Esophagus squamous epithelium (tissue), 5 donors: ENCODE measurements around the gene REXO2. TPM values are rescaled to one million over a fixed set of nuclear protein-coding genes. Genes with fewer than 3 reads are reported as not detected.
A peak's percentile ranks its signal among the peaks of the same experiment; 100 is the strongest.

Experiments used
- DNase-seq: peaks from one replicate; lab custom pipeline; 2025; lab: John Stamatoyannopoulos, UW
- H3K27ac ChIP-seq, 4 donors: fragments of 200-600 bp; sonication (generic); one replicate each; pipeline ENCODE4 v1.5.1; 2016 to 2019; ENCODE audit warnings: mild to moderate bottlenecking in 1 of 4
- H3K27me3 ChIP-seq, 4 donors: fragments of 200-600 bp; sonication (generic); 1 replicate in 3 of 4; 2 replicates in 1 of 4; pipeline versions ENCODE4 v1.5.1 to v1.6.0; 2017 to 2021; ENCODE audit warnings: antibody characterized with exemption in 1 of 4
- H3K36me3 ChIP-seq, 3 donors: fragments of 200-600 bp; sonication (generic); one replicate each; pipeline ENCODE4 v1.5.1; 2016 to 2019
- H3K4me1 ChIP-seq, 3 donors: fragments of 200-600 bp; sonication (generic); one replicate each; pipeline ENCODE4 v1.5.1; 2017 to 2019
- H3K4me3 ChIP-seq, 4 donors: fragments of 200-600 bp; sonication (generic); 1 replicate in 3 of 4; 2 replicates in 1 of 4; pipeline ENCODE4 v1.5.1; 2016 to 2019; ENCODE audit warnings: mild to moderate bottlenecking in 2 of 4, moderate library complexity in 1 of 4
- H3K9me3 ChIP-seq, 3 donors: fragments of 200-600 bp; sonication (generic); one replicate each; pipeline ENCODE4 v1.5.1; 2016 to 2019
- CTCF ChIP-seq, 6 experiments: fragments of 450-650 bp in 4 of 6; fragments of 200-600 bp in 2 of 6; sonication (generic) in 2 of 6; IDR thresholded peaks; one replicate each; pipeline ENCODE4 v1.5.1; 2016 to 2019; ENCODE audit warnings: antibody characterized with exemption in 6 of 6, mild to moderate bottlenecking in 4 of 6, moderate library complexity in 4 of 6
- POLR2A ChIP-seq, 4 donors: fragments of 450-650 bp; IDR thresholded peaks; one replicate each; pipeline ENCODE4 v1.6.1; 2017; ENCODE audit warnings: antibody characterized with exemption in 4 of 4, mild to moderate bottlenecking in 4 of 4, moderate library complexity in 3 of 4
- WGBS, 2 donors: methylation state at CpG; one replicate each; pipeline ENCODE4 v1.1.5; 2018; 5-methylcytosine and 5-hydroxymethylcytosine counted together
- intact Hi-C: fragments of 100-400 bp; cut with DNase I; formaldehyde crosslinking; loops from one replicate; pipeline ENCODE4 v1.15.0; 2022
- total RNA-seq, 4 donors: library from RNA; depleted of rRNA; stranded (reverse); fragments of >200 nt; gene quantifications; one replicate each; pipeline ENCODE4 v1.1.0, GENCODE V29; 2016
- donor health status: DM: yes; HTN: yes; CAD: no.

Gene REXO2
- total RNA-seq = 100 to 1,000 TPM in 2 of 4 donors, 10 to 100 TPM in 2; 59.3 to 124 (median 107) TPM

GRCh38 chr11:114439229-114440120 is at the start of gene REXO2:
Gene REXO2 (plus strand): TSS chr11:114439467. CDS start chr11:114439529, 62 bp downstream.
- Histone ChIP-seq H3K4me3 (peak within 1 kb of the TSS; percentile 67 to 99 (median 94)), H3K4me1 (peaks cover 0 to 38% (median 14%) of the 10 kb centered on the region in 3 donors), H3K27me3 (no peaks in the 10 kb centered on the region), H3K27ac (peak within 1 kb of the TSS; percentile 87 to 92 (median 90)), H3K36me3 (peaks cover 0 to 12% (median 0%) of the 10 kb centered on the region in 3 donors), H3K9me3 (no peaks in the 10 kb centered on the region)
- TF ChIP-seq POLR2A (IDR thresholded peaks at IDR 0.05) = peak in 3 of 4 donors; percentile 43 to 90 (median 61)
- peak in 3 of 6 experiments; percentile 16 to 41 (median 23) for TF ChIP-seq CTCF (IDR thresholded peaks at IDR 0.05)
- intact Hi-C loops = no loop called here
- DNase-seq = peak; percentile 81
- WGBS, 2 donors = 0% methylated on average over 30 to 32 of the region's 64 CpGs

GRCh38 chr11:114392735-114393667 is 46.3 kb upstream of the REXO2 start:
- Histone ChIP-seq H3K27ac (no peak overlapping the region), H3K4me1 (peaks cover 0 to 20% (median 3%) of the 10 kb centered on the region in 3 donors), H3K4me3 (no peak overlapping the region), H3K36me3 (no peaks in the 10 kb centered on the region), H3K27me3 (peaks cover 0 to 3% (median 0%) of the 10 kb centered on the region in 4 donors), H3K9me3 (no peaks in the 10 kb centered on the region)
- 82 to 91% methylated on average over 4 of the region's 4 CpGs for WGBS, 2 donors
- no peak for DNase-seq
- intact Hi-C loops = no loop called here
- no peak for TF ChIP-seq POLR2A (IDR thresholded peaks at IDR 0.05)
- TF ChIP-seq CTCF (IDR thresholded peaks at IDR 0.05) = no peak

- intact Hi-C loops = no loop called here
- Histone ChIP-seq H3K36me3 (no peaks in the 10 kb centered on the region), H3K4me1 (peaks cover 0 to 38% (median 16%) of the 10 kb centered on the region in 3 donors), H3K9me3 (no peaks in the 10 kb centered on the region), H3K27me3 (peaks cover 0 to 3% (median 0%) of the 10 kb centered on the region in 4 donors), H3K4me3 (no peak overlapping the region), H3K27ac (no peak overlapping the region)
- no peak for TF ChIP-seq POLR2A (IDR thresholded peaks at IDR 0.05)
- TF ChIP-seq CTCF (IDR thresholded peaks at IDR 0.05) = peak in 3 of 6 experiments; percentile 5 to 45 (median 28)
- no peak for DNase-seq
- 27 to 39% methylated on average over 2 to 3 of the region's 3 CpGs for WGBS, 2 donors
Observed at GRCh38 chr11:114395736-114396135, 43.5 kb upstream of the REXO2 start.

- Histone ChIP-seq H3K27ac (no peak overlapping the region), H3K27me3 (no peaks in the 10 kb centered on the region), H3K36me3 (no peaks in the 10 kb centered on the region), H3K4me1 (peaks cover 0 to 45% (median 19%) of the 10 kb centered on the region in 3 donors), H3K9me3 (no peaks in the 10 kb centered on the region), H3K4me3 (no peak overlapping the region)
- TF ChIP-seq CTCF (IDR thresholded peaks at IDR 0.05) = no peak
- TF ChIP-seq POLR2A (IDR thresholded peaks at IDR 0.05) = no peak
- intact Hi-C loops = no loop called here
- DNase-seq = no peak
Observed at GRCh38 chr11:114396916-114397315, 42.4 kb upstream of the REXO2 start.
